ENCODE results near the gene PSEN1.

PSEN1 gene

DNA sequence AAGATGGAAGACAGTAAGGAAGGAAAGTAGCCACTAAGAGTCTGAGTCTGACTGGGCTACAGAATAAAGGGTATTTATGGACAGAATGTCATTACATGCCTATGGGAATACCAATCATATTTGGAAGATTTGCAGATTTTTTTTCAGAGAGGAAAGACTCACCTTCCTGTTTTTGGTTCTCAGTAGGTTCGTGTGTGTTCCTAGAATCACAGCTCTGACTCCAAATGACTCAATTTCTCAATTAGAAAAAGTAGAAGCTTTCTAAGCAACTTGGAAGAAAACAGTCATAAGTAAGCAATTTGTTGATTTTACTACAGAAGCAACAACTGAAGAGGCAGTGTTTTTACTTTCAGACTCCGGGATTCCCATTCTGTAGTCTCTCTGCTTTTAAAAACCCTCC, 85.6 kb downstream of the PSEN1 start:
- DNase-seq: no peak

DNA sequence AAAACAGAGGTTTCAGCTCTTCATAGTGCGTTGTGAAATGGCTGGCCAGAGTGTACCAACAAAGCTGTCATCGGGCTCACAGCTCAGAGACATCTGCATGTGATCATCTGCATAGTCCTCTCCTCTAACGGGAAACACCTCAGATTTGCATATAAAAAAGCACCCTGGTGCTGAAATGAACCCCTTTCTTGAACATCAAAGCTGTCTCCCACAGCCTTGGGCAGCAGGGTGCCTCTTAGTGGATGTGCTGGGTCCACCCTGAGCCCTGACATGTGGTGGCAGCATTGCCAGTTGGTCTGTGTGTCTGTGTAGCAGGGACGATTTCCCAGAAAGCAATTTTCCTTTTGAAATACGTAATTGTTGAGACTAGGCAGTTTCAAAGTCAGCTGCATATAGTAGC, 86.7 kb downstream of the PSEN1 start:
- no peak for DNase-seq

GRCh38 chr14:73225496-73225895, 89.2 kb downstream of the PSEN1 start:
- DNase-seq: no peak

- DNase-seq: no peak
Observed at GRCh38 chr14:73227812-73228781, 91.8 kb downstream of the PSEN1 start.

GRCh38 chr14:73230051-73230450, 93.7 kb downstream of the PSEN1 start:
- no peak for DNase-seq

DNA sequence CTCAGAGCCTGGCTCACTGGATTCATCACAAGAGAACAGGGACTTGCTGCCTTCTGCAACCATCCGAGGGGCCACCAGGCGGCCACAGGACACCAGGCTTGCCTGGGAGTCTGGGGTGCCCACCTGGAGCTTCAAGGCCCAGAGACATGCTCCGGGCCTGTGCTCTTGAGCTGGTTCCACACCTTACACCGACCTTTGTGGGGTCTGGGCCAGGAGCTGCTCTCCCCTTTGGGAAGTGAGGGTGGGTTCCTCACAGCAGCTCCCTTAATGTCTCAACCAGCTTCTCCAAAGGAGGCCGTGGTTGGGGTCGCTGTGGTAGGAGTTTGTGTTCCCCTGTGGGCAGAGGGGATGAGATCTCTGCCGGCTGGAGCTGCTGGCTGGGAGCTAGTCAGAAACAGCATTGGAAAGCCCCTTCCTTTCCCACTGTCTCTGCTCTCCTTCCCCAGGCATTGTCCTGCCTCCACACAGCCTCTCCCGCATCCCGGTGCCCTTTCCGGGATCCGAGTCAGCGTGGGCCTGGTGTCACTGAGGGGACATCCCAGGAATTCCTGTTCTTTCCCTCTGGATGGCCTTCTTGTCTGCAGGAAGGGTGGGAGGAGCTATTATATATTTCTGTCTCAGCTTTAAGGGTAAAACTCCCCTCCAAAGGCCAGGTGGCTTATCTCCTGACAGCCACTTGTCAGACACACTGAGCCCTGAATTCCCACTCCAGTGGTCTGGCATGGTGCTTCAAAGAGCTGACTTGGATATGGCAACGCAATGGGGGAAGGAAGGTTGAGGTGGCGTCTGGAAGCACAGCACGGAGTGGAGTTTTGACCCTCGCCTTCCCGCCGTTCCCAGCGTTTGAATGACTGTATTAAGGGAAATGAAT, 95.9 kb downstream of the PSEN1 start:
- no peak for DNase-seq

DNA sequence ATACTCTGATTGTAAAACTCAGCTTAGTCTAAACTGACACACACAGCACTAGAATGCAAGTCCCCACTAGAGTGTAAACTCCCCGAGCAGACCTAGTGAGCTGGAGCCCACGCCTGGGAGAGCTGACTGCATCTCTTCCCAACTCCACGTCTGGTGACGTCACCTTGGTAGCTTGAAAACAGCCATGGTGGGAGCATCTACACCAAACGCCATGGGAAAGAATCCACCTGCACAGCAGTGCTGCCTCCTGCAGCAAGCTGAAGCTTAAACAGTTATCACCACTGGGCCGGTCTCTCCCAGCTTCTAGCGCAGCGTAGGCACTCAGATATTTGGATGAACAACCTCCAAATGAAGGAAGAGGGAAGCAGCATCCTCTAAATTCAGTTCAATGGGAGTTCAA, 96.7 kb downstream of the PSEN1 start:
- no peak for DNase-seq

- no peak for DNase-seq
Observed at GRCh38 chr14:73233564-73233963, 97.3 kb downstream of the PSEN1 start.

DNA sequence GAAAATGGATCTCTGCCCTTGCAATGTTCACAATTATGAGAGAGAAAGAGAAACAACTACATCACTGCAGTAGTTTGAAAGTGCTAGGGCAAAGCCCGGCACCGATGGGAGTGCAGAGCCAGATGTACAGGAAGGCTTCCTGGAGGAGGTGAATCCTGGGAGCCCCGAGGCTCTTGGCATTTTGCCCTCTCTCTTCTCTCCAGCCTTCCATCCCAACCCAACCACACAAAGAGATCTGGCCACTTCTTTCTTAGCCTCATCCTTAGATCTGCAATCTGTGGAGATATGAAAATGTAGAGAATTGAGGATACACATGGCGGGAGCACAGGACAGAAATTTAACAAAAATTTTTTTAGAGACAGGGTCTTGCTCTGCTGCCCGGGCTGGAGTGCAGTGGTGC, 97.7 kb downstream of the PSEN1 start:
- no peak for DNase-seq

GRCh38 chr14:73234586-73235394, 98.5 kb downstream of the PSEN1 start:
- no peak for DNase-seq

DNA sequence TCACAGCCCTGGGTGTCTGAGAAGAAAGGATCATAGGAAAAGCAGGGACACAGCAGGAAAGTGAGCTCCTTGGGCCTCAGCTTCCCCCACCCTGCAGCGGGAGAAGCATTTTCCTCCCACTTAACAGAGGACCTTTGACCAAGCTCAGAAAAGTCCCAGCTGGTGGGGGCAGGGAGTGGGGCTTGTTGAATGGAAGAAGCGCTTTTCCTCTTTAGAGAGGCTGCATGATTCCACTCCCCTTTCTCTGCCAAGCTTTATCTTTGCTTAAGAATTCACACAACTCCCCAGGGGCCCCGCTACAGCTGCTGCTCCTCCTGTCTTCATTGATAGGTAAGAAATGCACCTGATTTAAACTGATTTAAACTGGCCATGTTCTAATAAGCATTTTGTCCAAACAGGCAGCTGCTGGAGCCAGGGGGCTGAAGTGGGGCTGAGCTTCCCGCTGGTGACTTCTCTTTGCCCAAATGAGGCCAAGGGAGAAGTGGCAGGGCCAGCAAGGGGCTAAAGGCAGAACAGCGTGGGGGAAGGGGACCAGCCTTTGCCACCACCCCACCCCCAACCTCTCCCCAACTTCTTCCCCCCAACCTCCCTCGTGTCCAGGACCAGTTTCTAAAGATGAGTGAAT, 99.3 kb downstream of the PSEN1 start:
- DNase-seq: no peak

GRCh38 chr14:73236157-73236556, 99.8 kb downstream of the PSEN1 start:
- no peak for DNase-seq

DNA sequence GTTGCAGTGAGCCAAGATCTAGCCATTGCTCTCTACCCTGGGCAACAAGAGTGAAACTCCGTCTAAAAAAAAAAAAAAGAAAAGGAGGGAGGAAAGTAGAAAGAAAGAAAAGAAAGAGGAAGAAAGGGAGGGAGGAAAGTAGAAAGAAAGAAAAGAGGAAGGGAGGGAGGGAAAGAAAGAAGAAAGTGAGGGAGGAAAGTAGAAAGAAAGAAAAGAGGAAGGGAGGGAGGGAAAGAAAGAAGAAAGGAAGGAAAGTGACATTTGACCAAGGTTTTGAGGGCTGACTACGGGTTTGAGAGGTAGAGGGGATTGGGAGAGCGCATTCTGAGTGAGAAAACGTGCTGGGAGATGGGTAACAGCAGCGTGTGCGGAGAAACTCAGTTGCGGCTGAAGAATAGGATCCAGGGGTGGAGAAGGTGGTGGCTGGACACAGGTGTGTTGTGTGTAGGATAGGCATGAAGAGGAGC, 100.5 kb downstream of the PSEN1 start:
- DNase-seq: no peak

GRCh38 chr14:73237219-73237785, 101.0 kb downstream of the PSEN1 start, which contains the start of gene PAPLN:
PAPLN (plus strand) TSS chr14:73237506; CDS start chr14:73239779, 2,273 bp downstream.
- DNase-seq: no peak

DNA sequence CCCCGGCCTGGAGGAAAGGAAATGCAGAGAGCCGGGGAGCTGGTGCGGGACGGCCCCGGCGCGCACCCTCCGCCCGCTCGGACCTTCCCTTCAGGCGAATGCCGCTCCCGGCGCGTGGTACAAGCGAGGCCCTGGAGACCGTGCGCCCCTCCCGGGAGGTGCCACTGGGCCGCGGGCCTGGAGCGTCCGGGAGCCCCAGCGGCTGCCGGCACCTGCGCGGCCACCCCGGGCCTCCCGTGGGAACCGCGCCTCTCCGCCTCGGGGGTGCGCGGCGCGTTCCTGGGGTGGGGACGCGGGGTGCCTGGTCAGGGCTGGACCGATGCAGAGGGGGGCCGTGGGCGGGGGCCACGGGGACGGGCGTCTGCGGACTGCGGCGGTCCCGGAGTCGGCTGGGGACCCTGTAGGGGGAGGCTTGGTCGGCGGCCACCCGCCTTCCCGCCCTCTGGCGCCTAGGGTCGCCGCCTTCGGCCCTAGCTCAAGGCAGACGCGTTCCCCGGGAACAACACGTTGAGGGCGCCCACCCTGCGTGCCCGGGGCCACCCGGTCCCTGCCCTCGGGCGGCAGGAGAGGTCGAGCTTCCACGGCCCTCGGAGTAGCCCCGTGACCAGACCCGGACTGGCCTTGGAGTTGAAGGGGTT, 101.6 kb downstream of the PSEN1 start:
- DNase-seq: no peak

DNA sequence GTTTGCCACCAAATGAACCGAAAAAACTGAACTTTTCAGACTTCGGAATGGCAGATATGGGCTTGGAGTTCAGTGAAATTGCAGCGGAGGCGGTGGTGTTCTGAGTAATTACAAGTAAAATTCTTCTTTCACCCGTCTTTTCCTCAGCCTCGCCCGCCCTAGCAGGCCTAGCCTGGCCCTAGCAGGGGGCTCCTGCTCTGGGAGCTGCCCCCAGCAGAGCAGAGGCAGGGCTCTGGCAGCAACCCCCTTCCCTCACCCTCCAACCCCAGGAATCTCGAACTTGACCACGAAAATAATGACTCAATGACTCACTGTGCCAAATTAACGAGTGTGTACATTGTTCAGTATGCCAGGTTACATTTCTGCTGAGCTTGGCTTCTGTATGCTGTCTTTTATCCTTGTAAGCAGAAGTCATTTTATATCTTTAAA, 102.1 kb downstream of the PSEN1 start:
- no peak for DNase-seq

DNA sequence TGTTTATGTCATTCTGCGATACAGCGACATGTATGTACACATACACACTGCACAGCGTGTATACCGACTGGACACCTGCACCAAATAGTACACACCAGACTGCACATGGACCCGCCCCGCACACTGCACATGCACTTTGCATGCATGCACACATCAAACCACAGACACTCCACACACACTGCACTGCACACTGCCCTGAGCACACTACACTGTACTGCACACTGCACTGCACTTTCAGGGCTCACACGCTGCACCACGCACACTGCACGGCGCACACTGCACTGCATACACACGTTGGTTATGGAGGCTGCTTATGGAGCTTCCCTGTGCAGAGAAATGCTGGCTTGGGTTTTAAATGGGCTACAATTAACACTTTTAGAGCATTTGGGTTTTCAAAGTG, 102.6 kb downstream of the PSEN1 start:
- DNase-seq: no peak

DNA sequence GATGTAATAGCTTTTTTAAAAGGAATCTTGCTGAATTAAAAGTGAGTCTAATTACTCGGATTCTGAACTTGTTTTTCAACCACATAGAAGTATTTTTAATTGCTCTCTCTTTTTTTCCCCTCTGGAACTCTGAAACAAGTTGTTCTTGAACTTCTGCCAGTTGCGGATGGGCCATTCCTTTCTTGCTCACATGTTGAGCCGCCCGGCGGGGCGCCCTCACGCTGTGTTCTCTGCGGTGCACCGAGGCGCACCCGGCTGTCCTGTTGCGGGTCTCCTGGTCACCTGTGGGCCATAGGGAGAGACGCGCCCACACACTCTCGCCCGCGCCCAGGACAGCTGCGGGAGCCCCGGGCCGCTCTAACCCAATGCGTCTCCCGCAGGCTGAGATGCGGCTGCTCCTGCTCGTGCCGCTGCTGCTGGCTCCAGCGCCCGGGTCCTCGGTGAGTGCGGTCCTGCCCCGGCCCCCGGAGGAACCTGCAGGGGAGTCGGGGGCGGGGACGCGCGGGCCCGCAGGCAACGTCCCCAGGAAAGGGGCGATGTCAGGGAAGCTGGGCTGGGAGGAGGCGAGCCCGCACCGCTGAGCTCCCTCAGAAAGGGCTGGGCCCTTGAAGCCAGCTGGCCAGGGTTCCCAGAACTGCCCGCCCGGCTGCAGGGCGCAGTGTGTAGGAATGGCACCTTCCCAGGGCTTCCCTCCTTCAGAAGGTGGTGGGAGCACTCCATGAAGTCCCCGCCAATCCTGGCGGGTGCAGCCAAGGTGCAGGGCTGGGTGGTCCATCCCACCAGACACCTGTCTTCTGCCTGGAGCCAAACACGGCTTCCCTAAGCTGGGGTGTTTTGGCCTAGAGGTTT, 103.3 kb downstream of the PSEN1 start:
- no peak for DNase-seq

GRCh38 chr14:73240816-73241480, 104.6 kb downstream of the PSEN1 start:
- no peak for DNase-seq
